Naive thymus-derived CD8-positive, alpha-beta T cell (primary cell): ENCODE measurements around the gene GPLD1. TPM values are rescaled to one million over a fixed set of nuclear protein-coding genes. Genes with fewer than 3 reads are reported as not detected.
A peak's percentile ranks its signal among the peaks of the same experiment; 100 is the strongest.
"Not testable (repeated sequence)": the region's sequence is repeated elsewhere in the genome, so short reads cannot be mapped to it uniquely, and the experiment has no call there.

Source experiments
- ATAC-seq, 2 donors: fragments of 150-1000 bp; cut with Tn5 transposase in 1 of 2; sonication (Bioruptor Pico), chemical (Tn5 transposase) in 1 of 2; 1 replicate in 1 of 2; 2 replicates in 1 of 2; pipeline ENCODE4 v1.10.0; 2021; ENCODE audit warnings: mild to moderate bottlenecking in 2 of 2, moderate library complexity in 2 of 2
- POLR2A ChIA-PET: fragments of 350-600 bp; sonication (Branson Sonifier 250); formaldehyde crosslinking; loops from one replicate; lab custom pipeline; 2021; ENCODE audit warnings: antibody characterized with exemption; lab: Charles Lee
- DNase-seq, 10 donors: peaks; one replicate each; pipeline versions ENCODE4 v3.0.0 to v3.0.0-alpha.2; 2020 to 2022
- H3K27ac Mint-ChIP-seq, 10 donors: one replicate each; pipeline ENCODE4 v1.8.0; 2020 to 2022; ENCODE audit warnings: mild to moderate bottlenecking in 10 of 10, mixed read lengths in 10 of 10, moderate library complexity in 4 of 10, inconsistent platforms in 1 of 10
- H3K27me3 Mint-ChIP-seq, 5 donors: one replicate each; pipeline ENCODE4 v1.8.0; 2021 to 2022; ENCODE audit warnings: mixed read lengths in 5 of 5
- H3K36me3 Mint-ChIP-seq, 3 donors: one replicate each; pipeline ENCODE4 v1.8.0; 2020 to 2022; ENCODE audit warnings: mixed read lengths in 3 of 3, mild to moderate bottlenecking in 2 of 3, inconsistent platforms in 1 of 3
- H3K4me1 Mint-ChIP-seq, 4 donors: one replicate each; pipeline ENCODE4 v1.8.0; 2021 to 2022; ENCODE audit warnings: mixed read lengths in 4 of 4
- H3K4me3 Mint-ChIP-seq, 10 donors: one replicate each; pipeline ENCODE4 v1.8.0; 2020 to 2022; ENCODE audit warnings: mild to moderate bottlenecking in 10 of 10, mixed read lengths in 10 of 10, moderate library complexity in 6 of 10, inconsistent platforms in 1 of 10
- H3K9me3 Mint-ChIP-seq, 9 donors: one replicate each; pipeline ENCODE4 v1.8.0; 2020 to 2022; ENCODE audit warnings: mixed read lengths in 9 of 9, mild to moderate bottlenecking in 3 of 9, inconsistent platforms in 1 of 9, moderate library complexity in 1 of 9
- polyA plus RNA-seq, 3 donors: library from polyadenylated mRNA; unstranded; fragments of 300-500 nt; fragmentation: Illumina TruSeq; gene quantifications; one replicate each; pipeline ENCODE4 v1.2.3, GENCODE V29; 2021
- total RNA-seq, 8 experiments: library from RNA in 2 of 8; stranded (reverse) in 2 of 8; gene quantifications; one replicate each; pipeline ENCODE4 v1.2.3 and lab custom pipeline; 2021 to 2026

Gene GPLD1
- total and polyA plus RNA-seq, 5 experiments from 2014 or later, result 1.1 to 1.8 (median 1.6) TPM; not detected in 2

DNA sequence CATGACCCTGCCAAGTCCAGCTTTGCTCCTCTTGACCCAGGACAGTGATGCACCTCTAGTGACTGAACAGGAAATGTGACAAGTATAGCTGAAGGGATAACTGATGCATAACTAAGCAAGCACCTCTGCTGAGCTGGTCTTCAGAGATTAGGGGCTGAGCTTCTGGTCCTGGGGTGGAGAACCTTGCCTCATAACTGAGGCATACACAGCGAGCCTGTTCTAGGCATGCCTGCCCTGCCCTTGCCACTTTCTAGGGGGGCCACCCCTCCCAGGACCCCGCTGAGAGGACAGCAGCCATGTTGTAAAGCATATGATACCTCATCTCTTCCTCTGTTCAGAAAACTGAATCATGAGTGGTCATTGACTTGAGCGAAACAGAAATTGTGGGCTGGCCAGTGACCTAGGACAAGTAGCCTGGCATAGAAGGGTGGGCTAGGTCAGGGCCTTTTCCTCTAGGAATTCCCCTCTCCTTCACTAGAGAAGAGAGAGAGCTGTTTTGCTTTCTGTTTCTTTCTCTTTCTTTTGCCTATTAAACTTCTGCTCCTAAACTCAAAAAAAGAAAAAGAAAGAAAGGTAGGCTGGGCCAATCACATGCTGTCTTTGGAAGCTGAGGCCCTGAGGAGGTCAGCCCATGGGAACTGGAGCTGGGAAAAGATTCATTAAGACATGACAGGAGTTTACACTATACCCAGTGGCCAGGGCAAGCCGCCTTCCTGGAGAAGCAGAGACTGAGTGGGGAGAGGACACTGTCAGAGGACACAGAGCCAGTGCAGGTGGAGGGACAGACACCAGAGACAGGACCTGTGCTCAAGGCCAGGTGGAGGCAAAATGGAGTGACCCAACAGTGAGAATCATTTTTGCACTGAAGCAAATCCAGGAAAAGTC, 28.5 kb upstream of the GPLD1 start:
- Mint-ChIP-seq H3K27ac (peak overlapping the region in 6 of 10 donors; percentile 2 to 75 (median 60)), H3K4me3 (peak overlapping the region in 1 of 10 donors; percentile 19), H3K36me3 (peaks cover 0 to 64% (median 15%) of the 10 kb centered on the region in 3 donors), H3K27me3 (no peaks in the 10 kb centered on the region), H3K4me1 (peaks cover 2 to 23% (median 5%) of the 10 kb centered on the region in 4 donors), H3K9me3 (no peaks in the 10 kb centered on the region)
- POLR2A ChIA-PET, result interaction anchor here (0.5 to 1.0 kb wide), 2 partner anchors 24 to 968 kb away, joined by 3 read pairs; no protein-coding TSS in a partner anchor
- DNase-seq (no peak), ATAC-seq (no peak)

DNA sequence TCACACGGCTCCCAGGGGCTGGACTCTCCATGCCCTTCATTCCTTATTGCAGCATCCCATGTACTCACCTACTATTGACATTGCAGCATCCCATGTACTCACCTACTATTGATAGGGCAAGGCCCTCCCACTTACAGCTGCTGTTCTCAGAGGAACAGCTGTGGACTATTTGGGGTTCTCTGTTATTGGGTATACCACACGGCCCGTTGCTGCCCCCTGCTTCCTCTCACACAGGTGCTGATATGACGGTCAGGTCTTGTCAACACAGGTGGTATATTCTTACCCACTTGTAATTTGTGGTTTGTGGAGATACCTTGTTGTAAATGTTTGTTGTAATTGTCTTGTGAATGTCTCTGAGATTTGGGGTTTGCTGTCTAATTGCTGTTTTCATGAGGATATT, 24.2 kb upstream of the GPLD1 start:
- Mint-ChIP-seq H3K27ac (peak overlapping the region in 2 of 10 donors; percentile 9 to 53), H3K4me3 (no peak overlapping the region), H3K9me3 (peaks cover 0 to 2% (median 0%) of the 10 kb centered on the region in 9 donors), H3K27me3 (no peaks in the 10 kb centered on the region), H3K4me1 (peaks cover 8 to 26% (median 14%) of the 10 kb centered on the region in 4 donors), H3K36me3 (peaks cover under 1 to 86% (median 44%) of the 10 kb centered on the region in 3 donors)
- ATAC-seq (no peak), DNase-seq (no peak)
- POLR2A ChIA-PET, result no interaction called here

DNA sequence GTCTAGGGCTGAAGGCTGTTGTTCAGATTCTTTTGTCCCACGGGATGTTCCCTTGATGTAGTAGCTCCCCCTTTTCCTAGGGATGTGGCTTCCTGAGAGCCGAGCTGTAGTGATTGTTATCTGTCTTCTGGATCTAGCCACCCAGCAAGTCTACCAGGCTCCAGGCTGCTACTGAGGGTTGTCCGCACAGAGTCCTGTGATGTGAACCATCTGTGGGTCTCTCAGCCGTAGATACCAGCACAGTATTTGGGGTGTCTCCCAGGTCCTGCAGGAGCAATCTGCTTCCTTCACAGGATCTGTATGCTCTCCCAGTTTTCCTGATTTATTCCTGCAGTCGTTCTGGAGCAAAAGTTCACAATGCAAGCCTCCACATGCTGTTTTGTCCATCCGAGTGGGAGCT, 22.6 kb upstream of the GPLD1 start:
- DNase-seq, ATAC-seq, H3K27me3 Mint-ChIP-seq, H3K9me3 Mint-ChIP-seq, H3K4me3 Mint-ChIP-seq, POLR2A ChIA-PET: not testable (repeated sequence)
- H3K27ac Mint-ChIP-seq, result peak overlapping the region in 1 of 10 donors; percentile 60
- H3K36me3 Mint-ChIP-seq, result peaks cover 8 to 86% (median 57%) of the 10 kb centered on the region in 3 donors
- H3K4me1 Mint-ChIP-seq, result peaks cover 3 to 29% (median 11%) of the 10 kb centered on the region in 4 donors

DNA sequence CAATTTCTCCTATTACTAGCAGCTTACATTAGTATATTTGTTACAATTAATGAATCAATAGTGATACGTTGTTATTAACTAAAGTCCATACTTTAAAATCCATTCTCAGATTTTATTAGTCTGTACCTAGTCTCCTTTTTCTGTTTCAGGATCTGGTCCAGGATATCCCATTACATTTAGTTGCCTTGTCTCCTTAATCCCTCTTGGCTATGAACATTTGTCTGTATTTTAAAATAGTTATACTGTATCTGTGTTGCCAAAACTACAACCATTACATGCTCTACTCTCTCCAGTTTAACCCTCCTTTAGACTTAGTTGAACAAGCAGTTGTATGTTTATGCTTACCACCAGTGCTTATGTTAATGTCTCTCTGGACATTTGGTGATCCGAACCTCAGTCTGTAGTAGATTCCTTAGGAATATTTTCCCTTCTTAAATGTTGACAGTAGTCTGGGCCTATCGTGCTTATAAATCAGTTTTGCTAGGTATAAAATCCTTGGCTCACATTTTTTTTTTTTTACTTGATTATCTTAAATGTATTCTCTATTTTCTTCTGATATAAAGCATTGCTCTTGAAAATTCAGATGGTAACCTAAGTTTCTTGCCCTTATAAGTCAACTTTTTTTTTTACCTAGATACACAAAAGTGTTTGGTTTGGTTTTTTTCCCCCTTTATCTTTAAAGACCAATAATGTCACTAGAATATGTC, 17.6 kb upstream of the GPLD1 start:
- H3K4me3 Mint-ChIP-seq, result no peak overlapping the region
- peaks cover 3 to 23% (median 12%) of the 10 kb centered on the region in 4 donors for H3K4me1 Mint-ChIP-seq
- H3K27me3 Mint-ChIP-seq, result no peaks in the 10 kb centered on the region
- no peak overlapping the region for H3K27ac Mint-ChIP-seq
- peaks cover 0 to 4% (median 0%) of the 10 kb centered on the region in 9 donors for H3K9me3 Mint-ChIP-seq
- H3K36me3 Mint-ChIP-seq, result peaks cover 24 to 95% (median 67%) of the 10 kb centered on the region in 3 donors
- POLR2A ChIA-PET, result no interaction called here
- DNase-seq, result no peak
- no peak for ATAC-seq

DNA sequence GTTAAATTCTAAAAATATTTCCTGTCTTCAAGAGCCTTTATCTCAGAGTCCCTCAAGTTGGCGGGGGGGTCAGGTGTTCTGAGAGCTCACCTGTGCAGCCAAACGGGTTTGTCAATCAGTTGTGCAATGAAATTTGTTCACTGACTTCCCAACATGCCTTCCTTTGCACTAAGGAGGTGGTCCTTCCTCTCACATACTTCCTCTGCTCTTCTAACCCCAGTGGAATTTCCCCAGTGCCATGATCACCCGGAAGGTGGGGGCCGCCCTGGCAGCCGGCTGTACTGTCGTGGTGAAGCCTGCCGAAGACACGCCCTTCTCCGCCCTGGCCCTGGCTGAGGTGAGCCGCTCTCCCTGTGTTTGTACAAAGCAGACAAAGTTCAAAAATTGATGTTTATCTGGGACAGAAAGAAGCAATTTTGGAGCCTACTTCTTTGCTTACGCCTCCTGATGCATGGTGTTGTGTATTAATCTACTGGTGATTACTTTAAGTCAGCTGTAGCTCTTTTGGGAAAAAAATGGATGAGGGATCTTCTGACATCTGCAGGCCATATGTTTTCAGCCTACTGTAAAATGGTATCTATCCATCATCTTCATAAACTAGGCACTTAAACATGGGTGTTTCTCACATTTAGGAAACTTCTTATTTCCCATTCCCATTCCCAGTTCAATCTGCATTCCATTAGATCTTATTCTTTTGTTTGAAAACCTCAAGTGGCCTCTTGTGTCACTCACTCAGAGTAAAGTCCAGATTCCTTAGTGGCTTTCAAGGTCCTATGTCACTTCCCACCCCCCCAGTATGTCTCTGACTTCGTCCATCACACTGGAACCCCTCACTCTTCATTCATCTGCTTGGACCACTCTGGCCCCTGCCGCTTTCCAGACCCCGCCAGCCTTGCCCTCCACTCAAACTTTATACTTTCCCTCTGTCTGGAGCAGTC, 15.5 kb upstream of the GPLD1 start:
- Mint-ChIP-seq H3K4me3 (no peak overlapping the region), H3K36me3 (peaks cover 24 to 82% (median 60%) of the 10 kb centered on the region in 3 donors), H3K27ac (peak overlapping the region in 1 of 10 donors; percentile 28), H3K9me3 (peaks cover 0 to 4% (median 0%) of the 10 kb centered on the region in 9 donors), H3K27me3 (no peaks in the 10 kb centered on the region), H3K4me1 (peaks cover 6 to 31% (median 14%) of the 10 kb centered on the region in 4 donors)
- POLR2A ChIA-PET, result no interaction called here
- DNase-seq, result no peak
- no peak for ATAC-seq

- Mint-ChIP-seq H3K9me3 (peaks cover 0 to 4% (median 0%) of the 10 kb centered on the region in 9 donors), H3K27me3 (no peaks in the 10 kb centered on the region), H3K4me1 (peaks cover 5 to 24% (median 12%) of the 10 kb centered on the region in 4 donors), H3K27ac (peak overlapping the region in 1 of 10 donors; percentile 28), H3K4me3 (no peak overlapping the region), H3K36me3 (peaks cover 24 to 75% (median 55%) of the 10 kb centered on the region in 3 donors)
- DNase-seq, result no peak
- ATAC-seq, result no peak
- POLR2A ChIA-PET, result no interaction called here
These were observed 14.9 kb upstream of the GPLD1 start for GRCh38 chr6:24504287-24504648.

GRCh38 chr6:24501914-24502313, 12.5 kb upstream of the GPLD1 start:
- Mint-ChIP-seq H3K9me3 (peaks cover 0 to 3% (median 0%) of the 10 kb centered on the region in 9 donors), H3K4me1 (peaks cover 6 to 34% (median 22%) of the 10 kb centered on the region in 4 donors), H3K36me3 (peaks cover 20 to 62% (median 40%) of the 10 kb centered on the region in 3 donors), H3K4me3 (no peak overlapping the region), H3K27me3 (no peaks in the 10 kb centered on the region), H3K27ac (no peak overlapping the region)
- POLR2A ChIA-PET, result no interaction called here
- no peak for DNase-seq
- no peak for ATAC-seq

DNA sequence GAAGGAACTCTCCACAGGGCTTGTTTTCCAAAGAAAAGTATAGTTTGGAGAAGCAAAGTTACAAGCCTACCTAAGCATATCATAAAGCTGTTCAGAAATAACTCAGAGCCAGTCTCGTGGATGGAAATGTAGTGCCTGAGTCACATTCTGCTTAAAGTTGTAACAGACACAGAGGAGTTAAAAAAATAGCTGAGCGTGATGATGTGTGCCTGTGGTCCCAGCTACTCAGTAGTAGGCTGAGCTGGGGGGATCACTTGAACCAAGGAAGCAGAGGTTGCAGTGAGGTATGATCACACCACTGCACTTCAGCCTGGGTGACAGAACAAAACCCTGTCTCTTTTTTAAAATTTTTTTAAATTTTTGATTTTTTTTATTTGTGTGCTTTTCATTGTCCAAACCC, 12.0 kb upstream of the GPLD1 start:
- Mint-ChIP-seq H3K27ac (peak overlapping the region in 4 of 10 donors; percentile 1 to 44 (median 28)), H3K9me3 (peaks cover 0 to 8% (median 0%) of the 10 kb centered on the region in 9 donors), H3K4me3 (no peak overlapping the region), H3K27me3 (no peaks in the 10 kb centered on the region), H3K36me3 (peaks cover 21 to 64% (median 43%) of the 10 kb centered on the region in 3 donors), H3K4me1 (peaks cover 6 to 40% (median 26%) of the 10 kb centered on the region in 4 donors)
- POLR2A ChIA-PET, result no interaction called here
- DNase-seq (no peak), ATAC-seq (no peak)

DNA sequence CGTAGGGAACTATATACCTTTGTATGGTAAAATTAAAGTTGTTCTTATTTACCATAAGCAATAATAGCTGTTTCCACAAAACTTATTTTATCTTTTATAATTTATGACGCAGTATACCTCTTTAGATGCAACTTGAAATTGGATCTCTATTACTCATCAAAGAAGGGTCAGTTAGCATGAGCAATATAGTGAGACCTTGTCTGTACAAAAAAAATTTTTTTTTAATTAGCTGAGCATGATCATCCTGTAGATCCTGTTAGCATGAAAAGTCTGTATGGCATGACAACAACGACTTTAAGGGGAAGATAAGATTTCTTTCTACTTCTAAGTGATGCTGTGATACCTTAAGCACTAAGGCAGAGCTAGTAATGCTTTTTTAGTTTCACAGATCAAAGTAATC, 11.3 kb upstream of the GPLD1 start:
- POLR2A ChIA-PET, result no interaction called here
- peaks cover 18 to 59% (median 42%) of the 10 kb centered on the region in 3 donors for H3K36me3 Mint-ChIP-seq

GRCh38 chr6:24497254-24497970, 8.0 kb upstream of the GPLD1 start:
- Mint-ChIP-seq H3K27ac (peak overlapping the region in 8 of 10 donors; percentile 1 to 63 (median 29)), H3K9me3 (peaks cover 0 to 10% (median 0%) of the 10 kb centered on the region in 9 donors), H3K4me3 (peak overlapping the region in 1 of 10 donors; percentile 43), H3K36me3 (peaks cover 7 to 27% (median 17%) of the 10 kb centered on the region in 3 donors), H3K4me1 (peaks cover 19 to 63% (median 49%) of the 10 kb centered on the region in 4 donors), H3K27me3 (no peaks in the 10 kb centered on the region)
- POLR2A ChIA-PET, result no interaction called here
- DNase-seq (peak in 1 of 10 donors; percentile 25), ATAC-seq (no peak)

More for the DNA sequence above, 11.3 kb upstream of the GPLD1 start:
- no peak for ATAC-seq
- H3K4me1 Mint-ChIP-seq, result peaks cover 9 to 46% (median 33%) of the 10 kb centered on the region in 4 donors
- H3K4me3 Mint-ChIP-seq, result no peak overlapping the region
- DNase-seq, result no peak
- H3K9me3 Mint-ChIP-seq, result peaks cover 0 to 10% (median 0%) of the 10 kb centered on the region in 9 donors
- H3K27me3 Mint-ChIP-seq, result no peaks in the 10 kb centered on the region
- no peak overlapping the region for H3K27ac Mint-ChIP-seq
